ENCODE measurements around the gene TYR.
"Not testable (repeated sequence)": the region's sequence is repeated elsewhere in the genome, so short reads cannot be mapped to it uniquely, and the experiment has no call there.

TYR gene

DNA sequence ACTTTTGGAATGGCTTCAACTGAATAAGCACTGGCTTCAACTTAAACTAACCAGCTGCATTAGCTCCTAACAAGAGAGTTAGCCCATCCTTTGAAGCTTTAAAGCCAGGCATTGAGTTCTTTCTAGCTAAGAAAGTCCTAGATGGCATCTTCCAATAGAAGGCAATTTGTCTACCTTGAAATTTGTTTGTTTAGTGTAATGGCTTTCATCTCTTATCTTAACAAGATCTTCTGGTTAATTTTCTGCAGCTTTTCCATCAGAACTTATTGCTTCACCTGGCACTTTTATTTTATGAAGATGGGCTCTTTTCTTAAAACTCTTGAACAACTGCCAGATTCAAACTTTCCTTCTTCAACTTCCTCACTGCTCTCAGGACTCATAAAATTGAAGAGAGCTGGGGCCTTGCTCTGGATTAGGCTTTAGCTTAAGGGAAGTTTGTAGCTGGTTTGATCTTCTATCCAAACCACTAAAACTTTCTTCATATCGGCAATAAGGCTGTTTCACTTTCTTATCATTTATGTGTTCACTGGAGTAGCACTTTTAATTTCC lies 94.9 kb downstream of the TYR start:
- DNase-seq (ENCODE audit: low read depth), result not testable (repeated sequence)

GRCh38 chr11:89273220-89273619 lies 95.5 kb downstream of the TYR start:
- not testable (repeated sequence) for DNase-seq (ENCODE audit: low read depth)

GRCh38 chr11:89275966-89276365 lies 98.3 kb downstream of the TYR start:
- DNase-seq (ENCODE audit: low read depth), result no peak

DNA sequence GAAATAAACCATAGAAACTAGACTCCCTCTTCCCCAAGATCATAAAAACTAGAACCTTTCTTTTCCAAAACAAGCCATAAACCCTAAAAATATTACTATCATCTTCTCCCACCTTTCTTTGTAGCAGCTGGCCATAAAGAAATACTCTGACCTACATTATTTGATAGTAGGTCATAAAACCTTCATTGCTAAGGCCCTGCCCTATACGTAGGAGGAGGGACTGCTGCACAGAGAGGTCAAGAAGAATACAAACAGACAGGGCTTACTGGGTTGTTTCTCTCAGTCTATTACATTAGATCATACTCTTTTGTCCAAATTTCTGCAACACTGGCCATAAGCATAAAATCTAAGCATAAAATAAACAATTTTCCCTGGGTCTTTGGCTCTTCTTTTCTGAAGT lies 101.5 kb downstream of the TYR start:
- DNase-seq (ENCODE audit: low read depth), result no peak

- not testable (repeated sequence) for DNase-seq (ENCODE audit: low read depth)
Measured at GRCh38 chr11:89281032-89281677, 103.5 kb downstream of the TYR start.

DNA sequence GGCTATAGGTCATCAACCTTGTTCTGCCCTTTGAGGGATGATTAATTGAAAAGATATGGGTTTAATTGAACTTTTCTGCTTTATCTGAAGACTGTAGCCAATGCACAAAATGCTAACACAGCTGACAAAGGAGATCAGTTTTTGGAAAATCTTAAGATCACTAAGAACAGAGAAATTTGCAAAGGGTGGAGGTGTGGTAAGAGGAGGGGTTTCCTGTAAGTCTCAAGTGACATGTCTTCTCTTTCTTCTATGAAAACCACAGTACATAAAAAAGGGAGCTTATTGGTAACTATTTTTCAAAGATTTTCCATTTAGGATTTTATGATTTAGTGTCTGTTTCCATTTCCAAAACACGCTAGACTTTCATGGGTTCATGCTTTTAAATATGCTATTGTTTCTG lies 108.9 kb downstream of the TYR start:
- DNase-seq (ENCODE audit: low read depth), result not testable (repeated sequence)

- DNase-seq (ENCODE audit: low read depth), result not testable (repeated sequence)
Measured at GRCh38 chr11:89288004-89288403, 110.3 kb downstream of the TYR start.

DNA sequence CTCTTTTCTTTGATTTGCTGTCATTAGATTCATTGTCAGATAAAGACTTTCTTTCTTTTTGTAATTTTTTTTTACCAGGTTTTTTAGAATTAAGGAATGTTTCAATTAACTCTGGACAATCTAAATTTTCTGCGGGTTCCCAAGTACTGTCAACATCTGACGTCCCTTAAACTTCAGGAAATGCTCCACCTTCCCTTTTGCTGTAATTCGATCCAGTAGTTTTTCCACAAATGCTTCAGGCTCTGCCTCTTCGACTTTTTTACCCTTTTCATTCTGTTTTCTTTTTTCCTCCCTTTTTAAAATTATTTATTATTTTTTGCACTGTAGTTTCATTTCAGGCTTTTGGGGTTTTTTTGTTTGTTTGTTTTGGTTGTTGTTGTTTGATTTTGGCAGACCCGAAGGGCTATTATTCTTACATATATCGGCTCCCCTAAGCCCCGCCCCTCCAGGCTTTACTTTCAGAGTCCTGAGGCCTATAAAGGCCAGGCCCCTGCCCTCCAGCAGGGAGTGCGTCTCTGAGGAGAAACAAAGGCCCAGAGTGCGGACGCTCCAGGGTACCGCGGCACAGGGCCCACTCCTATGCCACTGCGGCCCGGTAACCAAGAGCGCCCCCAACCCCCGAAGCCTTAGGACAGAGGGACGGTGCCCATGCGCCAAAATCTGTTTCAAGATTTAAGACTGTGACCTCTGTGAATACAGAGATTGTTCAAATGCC lies 116.4 kb downstream of the TYR start:
- DNase-seq (ENCODE audit: low read depth), result peak; percentile 30

DNA sequence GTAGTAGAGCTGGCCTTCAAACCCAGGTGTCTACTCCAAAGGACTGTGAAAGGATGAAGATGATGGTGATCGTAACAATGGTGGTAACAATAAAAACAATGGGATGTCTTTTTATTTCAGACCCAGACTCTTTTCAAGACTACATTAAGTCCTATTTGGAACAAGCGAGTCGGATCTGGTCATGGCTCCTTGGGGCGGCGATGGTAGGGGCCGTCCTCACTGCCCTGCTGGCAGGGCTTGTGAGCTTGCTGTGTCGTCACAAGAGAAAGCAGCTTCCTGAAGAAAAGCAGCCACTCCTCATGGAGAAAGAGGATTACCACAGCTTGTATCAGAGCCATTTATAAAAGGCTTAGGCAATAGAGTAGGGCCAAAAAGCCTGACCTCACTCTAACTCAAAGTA lies 117.3 kb downstream of the TYR start:
- DNase-seq (ENCODE audit: low read depth), result not testable (repeated sequence)

- not testable (repeated sequence) for DNase-seq (ENCODE audit: low read depth)
Measured at GRCh38 chr11:89303029-89303428, 125.4 kb downstream of the TYR start.

DNA sequence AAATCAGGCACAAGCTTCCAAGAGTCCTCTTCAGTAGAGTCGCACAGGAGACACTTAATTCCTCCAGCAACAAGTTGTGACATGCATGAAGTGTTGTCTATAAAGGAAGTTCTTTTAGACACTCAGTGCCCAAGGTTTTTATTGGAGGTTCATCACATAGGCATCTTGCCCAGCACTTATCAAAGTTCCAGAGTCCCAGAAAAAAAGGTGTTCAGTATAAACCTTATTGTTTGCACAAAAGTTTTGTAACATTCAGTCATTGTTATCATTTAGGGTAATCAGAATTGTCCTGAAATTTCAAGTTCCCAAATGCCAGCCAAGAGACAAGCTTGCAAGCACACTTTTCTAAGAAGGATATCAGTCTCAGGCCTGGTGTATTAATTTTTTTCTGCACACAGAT lies 130.6 kb downstream of the TYR start:
- not testable (repeated sequence) for DNase-seq (ENCODE audit: low read depth)

- DNase-seq (ENCODE audit: low read depth), result not testable (repeated sequence)
Measured at GRCh38 chr11:89309321-89309985, 131.8 kb downstream of the TYR start.

- not testable (repeated sequence) for DNase-seq (ENCODE audit: low read depth)
Measured at GRCh38 chr11:89310607-89311006, 132.9 kb downstream of the TYR start.

DNA sequence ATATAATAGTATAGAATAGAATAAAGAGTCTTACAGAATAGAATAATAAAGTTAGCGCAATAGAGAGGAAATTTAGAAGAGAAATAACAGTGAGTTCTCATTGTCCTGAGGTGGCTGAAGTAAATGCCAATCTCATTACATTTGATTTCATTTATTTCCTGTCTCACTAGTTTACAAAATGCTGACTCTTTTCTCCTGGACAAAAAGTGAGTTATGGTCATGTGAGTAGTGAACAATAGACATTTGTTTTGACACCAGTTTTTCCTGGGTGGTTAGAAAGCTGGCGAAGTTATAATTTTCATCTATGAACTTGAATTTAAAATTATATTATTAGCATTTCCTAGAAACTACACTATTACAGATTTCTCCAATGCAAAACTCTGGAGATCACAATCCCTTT lies 143.7 kb downstream of the TYR start:
- no peak for DNase-seq (ENCODE audit: low read depth)

DNA sequence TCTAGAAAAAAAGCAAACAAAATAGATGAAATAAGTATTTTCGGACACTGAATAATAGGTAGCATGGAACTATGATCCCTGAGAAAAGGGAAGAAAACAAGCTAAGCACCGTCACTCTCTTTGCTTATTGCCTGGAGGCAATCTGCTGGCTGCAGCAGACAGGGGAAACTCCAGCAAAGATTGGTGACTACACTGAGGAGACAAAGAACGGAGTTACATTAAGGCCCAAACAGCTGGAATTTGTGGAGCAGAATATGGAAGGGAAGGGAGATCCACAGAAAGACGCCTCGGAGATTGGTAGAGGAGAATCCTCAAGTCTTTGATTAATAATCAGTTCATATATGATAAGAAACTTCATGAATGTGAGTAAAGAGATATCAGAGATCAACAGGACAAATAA lies 150.2 kb downstream of the TYR start:
- no peak for DNase-seq (ENCODE audit: low read depth)

DNA sequence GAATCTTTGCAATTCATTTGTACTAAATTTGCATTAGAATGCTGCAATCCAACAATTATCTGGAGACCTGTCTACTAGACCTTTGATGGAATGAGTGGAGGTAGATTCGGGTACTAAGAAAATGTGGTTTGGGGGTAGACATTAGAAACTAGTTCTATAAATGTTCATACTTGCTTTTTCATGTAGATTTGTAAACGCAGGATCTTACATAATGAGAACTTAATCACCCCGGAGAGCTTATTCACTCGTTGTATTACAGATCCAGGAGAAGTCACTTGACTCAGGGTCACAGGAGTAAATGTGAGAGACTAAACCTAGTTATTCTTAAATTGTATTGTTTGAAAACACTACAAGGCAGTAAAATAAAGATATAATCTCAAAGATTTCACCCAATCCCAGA lies 154.3 kb downstream of the TYR start:
- peak; percentile 25 for DNase-seq (ENCODE audit: low read depth)

GRCh38 chr11:89333704-89334103 lies 156.0 kb downstream of the TYR start:
- peak; percentile 46 for DNase-seq (ENCODE audit: low read depth)

GRCh38 chr11:89337100-89337650 lies 159.5 kb downstream of the TYR start:
- peak; percentile 15 for DNase-seq (ENCODE audit: low read depth)

GRCh38 chr11:89338073-89338472 lies 160.4 kb downstream of the TYR start:
- not testable (repeated sequence) for DNase-seq (ENCODE audit: low read depth)

DNA sequence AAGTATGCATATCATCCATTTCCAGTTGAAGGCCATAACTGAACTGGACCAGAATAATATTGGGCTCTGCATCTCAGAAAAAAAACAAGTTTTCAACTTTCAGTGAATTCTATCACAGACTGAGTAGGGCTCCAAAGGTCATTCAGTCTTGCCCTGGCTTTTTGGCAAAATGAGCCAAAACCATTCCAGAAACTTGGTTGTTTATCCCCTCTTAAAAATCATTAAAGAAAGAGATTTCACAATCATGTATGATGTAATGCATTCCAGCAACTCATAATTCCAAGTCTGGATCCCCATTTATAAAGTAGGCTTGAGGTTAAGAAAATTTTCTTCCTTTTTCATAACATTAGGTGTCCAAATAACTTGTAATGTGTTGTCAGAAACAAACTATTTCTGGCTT lies 162.8 kb downstream of the TYR start:
- peak; percentile 64 for DNase-seq (ENCODE audit: low read depth)

DNA sequence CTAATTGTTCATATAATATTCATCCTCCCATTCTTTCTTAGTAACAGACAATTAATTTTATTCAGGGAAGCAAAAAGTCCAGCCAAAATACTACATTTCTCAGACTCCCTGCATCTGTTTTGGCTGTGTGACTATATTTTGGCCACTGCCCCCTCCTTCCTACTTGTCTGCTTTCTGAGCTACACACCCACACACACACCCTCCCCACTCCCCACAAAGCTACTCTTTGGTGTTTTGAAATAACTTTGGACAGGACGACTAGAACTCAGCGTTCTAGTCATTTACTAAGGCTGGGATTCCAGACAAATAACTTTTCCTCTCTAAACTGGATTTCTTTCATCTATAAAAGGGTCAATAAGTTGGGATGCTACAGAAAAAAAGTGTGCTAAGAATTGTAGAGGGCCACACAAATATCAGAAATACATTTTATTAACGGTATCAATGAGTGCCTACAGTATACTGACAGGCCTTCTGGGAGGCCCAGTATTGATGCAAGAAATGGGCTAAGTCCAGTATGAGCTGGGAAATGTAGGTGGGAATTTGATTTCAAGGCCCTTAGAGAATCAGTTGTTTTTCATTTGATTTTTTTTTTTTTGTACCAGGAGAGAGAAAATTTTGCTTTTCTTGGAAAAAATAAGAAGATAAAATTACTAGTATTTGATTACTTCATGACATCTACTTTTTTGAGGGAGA lies 165.4 kb downstream of the TYR start:
- DNase-seq (ENCODE audit: low read depth), result peak; percentile 63

Measured in iris pigment epithelial cell (primary cell).